ENCODE measurements around the gene PPP2R3A.
"Not testable (repeated sequence)": the region's sequence is repeated elsewhere in the genome, so short reads cannot be mapped to it uniquely, and the experiment has no call there.

PPP2R3A gene

DNA sequence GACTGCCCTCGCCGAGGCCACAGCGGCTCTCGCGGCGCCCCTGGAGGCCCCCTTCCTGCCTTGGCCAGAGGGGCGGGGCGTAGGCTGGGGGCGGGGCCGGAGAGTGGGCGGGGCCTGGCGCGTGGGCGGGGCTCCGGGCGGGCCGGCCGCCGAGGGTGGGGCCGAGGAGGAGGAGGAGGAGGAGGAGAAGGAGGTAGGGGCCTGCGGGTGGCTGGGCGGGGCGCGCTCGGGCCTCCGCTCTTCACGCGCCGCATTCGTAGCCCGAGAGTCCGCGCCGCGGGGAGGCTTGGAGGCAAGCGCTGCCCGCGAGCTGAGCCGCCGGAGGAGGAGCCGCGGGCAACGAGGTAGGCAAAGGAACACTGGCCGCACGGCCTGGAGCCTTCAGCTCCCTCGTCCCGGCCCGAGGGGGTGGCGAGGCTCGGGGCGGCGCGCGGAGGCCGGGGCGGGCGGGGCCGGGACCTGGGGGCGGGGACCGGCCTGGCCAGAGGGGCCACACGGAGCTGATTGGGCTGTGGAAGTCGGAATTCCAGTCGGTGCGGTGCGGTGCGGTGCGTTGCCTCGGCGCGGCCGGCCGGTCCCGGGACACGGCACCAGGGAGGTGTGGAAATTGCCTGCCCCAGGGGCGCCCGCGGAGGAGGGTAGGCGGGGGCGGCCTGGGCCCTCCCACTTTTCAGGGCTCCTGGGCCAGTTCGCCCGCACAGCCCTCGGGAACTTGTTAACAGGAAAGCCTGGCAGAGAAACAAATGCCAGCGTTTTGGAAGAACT lies at the start of gene PPP2R3A:
PPP2R3A (plus strand) TSS at position 223 of the 765 bp plus-strand sequence. CDS start 35,771 bp downstream, outside the sequence.
- DNase-seq (ENCODE audit: low spot score) = peak; percentile 93

DNA sequence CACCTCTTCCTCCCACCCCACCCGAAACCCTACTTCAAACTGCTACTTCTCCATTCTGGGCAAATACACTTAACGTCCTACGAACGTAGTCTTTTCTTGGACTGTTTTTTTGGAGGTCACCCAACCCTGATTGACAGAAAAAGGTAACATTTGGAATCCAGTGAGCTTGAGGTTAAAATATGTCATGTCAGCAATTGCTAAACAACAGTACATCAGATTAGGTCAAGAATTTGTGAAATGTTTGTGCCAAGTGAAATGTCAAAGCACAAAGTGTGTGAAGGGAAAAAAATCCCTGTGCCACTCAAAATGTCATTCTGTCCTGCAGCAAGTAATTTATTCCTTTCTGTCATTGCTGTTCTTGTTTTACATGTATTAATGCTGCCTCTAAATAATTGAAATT lies 49.2 kb upstream of the PPP2R3A start:
- DNase-seq (ENCODE audit: low spot score) = no peak

DNA sequence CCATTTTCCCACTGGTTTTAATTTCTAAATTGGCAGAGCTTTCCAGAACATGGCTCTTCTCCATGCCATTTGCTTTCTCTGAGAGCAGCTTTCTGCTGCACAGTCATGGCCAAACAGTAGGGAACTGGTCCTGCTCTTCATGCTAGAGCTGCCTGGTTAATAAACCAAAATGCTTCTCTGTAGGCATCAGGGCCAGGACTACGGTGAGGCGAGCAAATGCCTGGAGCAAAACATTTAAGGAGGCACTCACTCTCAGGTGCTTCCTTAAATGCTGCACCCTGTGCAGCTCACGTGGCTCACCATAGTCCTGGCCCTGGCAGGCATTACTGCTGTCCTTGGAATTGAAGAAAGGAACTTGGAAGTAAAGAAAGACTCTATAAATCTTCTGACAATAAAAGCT lies 48.5 kb upstream of the PPP2R3A start:
- no peak for DNase-seq (ENCODE audit: low spot score)

GRCh38 chr3:135917927-135918597 lies 47.5 kb upstream of the PPP2R3A start:
- DNase-seq (ENCODE audit: low spot score) = no peak

GRCh38 chr3:135918600-135918999 lies 46.9 kb upstream of the PPP2R3A start:
- peak; percentile 38 for DNase-seq (ENCODE audit: low spot score)

DNA sequence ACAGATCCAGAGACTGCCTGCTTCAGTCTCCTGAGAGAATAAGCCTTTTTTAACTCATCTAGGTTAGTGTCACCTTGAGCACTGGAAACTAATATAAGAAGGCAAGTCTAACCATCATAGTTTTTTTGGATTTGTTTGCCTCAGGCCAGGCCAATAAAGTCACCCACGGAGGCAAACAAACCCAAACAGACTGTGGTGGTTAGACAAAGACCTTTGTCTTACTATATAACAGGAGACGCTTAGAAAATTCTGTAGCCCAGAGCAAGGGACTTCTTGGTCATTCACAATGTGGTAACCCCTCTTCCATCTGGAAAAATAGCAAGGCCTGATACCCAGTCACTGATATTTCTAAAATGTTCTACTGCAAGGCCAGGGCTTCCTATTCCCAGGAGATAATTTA lies 45.3 kb upstream of the PPP2R3A start:
- no peak for DNase-seq (ENCODE audit: low spot score)

- DNase-seq (ENCODE audit: low spot score) = no peak
Observed at GRCh38 chr3:135922903-135923250, 42.7 kb upstream of the PPP2R3A start.

DNA sequence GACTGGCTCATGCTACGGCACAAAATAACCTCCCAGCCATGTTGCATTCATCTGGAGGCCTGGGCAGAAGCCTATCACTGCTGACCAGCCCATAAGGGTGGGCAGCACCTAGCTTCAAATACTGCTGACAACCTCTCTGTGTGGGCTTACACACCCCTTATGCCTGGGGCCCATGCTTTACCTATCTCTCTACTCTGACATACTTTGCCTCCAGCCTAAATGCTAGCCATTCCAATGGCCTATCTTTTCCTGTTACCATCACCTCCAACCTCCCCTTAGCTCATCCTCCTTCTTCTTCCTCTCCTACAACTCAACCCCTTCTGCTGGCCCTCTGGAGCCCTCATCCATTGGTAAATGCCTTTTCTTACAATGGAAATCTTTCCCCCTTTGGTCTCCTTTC lies 41.0 kb upstream of the PPP2R3A start:
- DNase-seq (ENCODE audit: low spot score) = no peak

DNA sequence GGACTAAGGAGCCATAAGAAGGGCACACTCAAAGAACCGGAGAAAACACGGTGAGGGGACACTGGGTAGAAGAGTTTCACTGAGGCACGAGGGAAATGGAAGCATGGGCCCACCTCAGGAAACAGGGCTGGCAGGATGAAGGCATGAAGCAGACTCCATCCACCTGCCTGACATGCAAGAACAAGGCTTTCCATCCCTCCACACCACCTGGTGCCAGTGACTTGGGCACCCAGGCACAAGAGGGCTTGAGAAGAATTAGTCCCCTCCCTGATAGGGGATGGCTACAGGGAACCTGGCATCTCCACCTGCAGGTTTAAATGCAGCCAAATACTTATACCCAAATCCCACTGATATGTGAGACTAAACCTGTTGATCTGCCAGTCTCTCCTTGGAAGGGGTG lies 38.9 kb upstream of the PPP2R3A start:
- no peak for DNase-seq (ENCODE audit: low spot score)

GRCh38 chr3:135927155-135927554 lies 38.4 kb upstream of the PPP2R3A start:
- no peak for DNase-seq (ENCODE audit: low spot score)

DNA sequence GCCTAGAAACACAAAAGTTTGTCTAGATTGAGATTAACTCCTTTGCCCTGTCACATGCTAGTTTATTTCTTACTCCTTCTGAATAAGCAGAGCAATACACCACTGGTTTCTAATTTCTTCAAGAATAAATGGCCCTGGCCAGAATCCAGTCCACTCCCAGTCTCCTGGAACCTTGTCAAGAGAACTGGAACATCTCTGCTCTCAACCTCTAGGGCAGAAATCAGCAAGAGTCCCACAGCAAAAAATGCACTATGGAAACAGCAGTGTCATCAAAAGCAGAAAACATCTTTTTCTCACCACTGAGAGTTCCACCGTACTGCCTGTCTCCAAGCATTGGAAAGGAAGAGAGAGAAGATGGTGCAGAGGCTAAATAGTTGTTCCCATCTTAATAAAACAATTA lies 35.9 kb upstream of the PPP2R3A start:
- no peak for DNase-seq (ENCODE audit: low spot score)

DNA sequence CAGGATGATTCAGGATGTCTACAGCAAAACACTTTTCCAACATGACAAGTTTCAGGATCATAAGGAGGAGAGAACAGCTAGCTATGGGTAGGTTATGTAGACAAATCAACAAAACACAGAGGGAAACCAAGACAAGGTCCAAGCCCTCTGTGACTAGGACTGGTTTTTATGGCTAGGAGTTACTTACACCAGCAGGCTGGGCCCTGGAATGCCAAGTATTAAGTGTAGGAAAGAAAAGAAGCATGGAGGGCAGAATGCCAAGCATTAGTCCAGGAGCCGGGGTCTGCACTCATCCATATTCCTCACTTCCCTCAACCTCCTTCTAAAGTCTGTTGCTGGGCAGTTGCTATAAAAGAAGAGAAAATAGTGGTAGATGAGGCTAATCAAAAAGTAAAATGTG lies 35.3 kb upstream of the PPP2R3A start:
- DNase-seq (ENCODE audit: low spot score) = no peak

DNA sequence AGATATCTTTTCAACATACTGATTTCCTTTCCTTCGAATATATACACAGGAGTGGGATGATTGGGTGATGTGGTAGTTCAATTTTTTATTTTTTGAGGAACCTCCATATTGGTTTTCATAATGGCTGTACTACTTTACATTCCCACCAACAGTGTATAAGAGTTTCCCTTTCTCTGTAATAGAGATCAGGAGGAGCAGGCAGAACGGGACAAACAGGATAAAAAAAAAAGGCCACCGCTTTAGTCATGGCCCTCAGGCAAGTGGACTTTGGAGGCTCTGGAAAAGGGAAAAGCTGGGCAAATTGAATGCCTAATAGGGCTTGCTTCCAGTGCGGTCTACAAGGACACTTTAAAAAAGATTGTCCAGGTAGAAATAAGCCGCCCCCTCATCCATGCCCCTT lies 30.4 kb upstream of the PPP2R3A start:
- not testable (repeated sequence) for DNase-seq (ENCODE audit: low spot score)

DNA sequence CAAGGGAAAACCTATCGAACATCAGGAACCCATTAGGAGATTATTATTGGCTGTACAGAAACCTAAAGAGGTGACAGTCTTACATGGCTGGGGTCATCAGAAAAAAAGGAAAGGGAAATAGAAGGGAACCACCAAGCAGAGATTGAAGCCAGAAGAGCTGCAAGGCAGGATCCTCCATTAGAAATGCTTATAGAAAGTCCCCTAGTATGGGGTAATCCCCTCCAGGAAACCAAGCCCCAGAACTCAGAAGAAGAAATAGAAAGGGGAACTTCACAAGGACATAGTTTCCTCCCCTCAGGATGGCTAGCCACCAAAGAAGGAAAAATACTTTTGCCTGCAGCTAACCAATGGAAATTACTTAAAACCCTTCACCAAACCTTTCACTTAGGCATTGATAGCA lies 27.8 kb upstream of the PPP2R3A start:
- DNase-seq (ENCODE audit: low spot score) = not testable (repeated sequence)

DNA sequence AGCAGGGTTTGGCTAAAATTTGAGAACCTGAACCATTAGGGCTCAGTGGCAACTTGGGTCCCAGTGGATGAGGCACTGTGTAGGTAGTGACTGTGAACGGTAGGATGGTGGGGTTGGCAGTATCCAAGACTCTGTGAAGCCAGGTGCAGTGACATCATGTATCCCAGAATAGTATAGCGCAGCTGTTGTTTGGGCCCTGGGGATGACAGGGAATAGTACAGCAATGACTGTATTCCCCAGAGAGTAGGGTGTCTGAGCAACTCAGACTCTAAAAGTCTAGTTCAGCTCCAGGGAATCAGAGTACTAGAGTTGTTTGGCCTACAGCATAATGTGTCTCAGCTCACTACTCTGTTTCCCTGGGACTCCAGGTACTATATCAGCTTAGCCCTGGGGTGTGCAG lies 20.7 kb upstream of the PPP2R3A start:
- no peak for DNase-seq (ENCODE audit: low spot score)

DNA sequence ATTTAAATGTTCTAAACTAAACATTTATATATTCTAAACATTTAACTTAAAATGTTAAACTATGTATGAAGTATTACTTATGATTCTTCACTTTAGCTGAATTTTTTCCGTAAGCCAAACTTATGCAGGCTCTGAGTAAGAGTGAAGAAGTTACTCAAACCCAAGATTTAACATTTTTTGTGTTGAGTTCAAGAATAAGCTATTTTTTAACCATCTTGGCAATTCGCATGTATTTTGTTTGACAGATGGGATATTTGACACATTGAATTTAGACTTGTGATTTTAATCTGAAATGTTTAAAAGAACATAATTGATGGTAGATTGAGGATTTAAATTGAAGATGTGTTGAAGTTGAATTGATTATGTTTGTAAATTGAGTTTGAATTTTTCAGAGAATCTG lies 14.6 kb upstream of the PPP2R3A start:
- DNase-seq (ENCODE audit: low spot score) = no peak

DNA sequence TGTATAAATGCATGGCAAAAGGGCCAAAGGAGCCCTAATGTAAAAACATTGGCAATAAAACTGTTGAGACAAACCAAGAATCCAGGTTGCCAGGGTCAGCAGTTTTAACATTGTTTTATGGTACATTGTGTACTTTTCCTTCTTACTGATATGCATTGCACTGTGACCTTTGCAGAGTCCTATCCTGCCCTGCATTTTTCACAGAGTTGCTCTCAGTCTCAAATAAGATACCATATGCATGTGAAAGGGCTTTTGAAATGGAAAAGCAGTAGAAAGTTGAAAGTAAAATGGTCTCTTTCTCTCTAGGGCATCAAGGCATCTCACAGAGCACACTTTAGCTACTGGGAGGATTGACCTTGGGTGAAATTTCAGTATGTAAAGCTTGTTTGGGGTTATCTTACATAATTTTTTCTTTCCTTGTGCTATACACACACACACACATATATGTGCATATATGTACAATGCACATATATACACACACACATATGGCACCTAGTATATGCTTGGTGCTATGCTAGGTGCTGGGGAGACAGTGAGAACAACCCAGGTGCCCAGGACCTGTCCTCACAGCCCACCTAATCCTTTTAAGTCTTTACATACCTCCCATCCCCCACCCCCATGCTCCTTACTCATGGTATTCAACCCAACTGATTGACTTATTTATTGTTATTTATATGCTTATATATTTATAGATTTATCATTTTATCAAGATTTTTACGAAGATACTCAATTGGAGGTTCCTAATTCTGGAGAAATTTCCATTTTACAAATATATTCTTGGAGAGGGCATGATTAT lies 1.2 kb upstream of the PPP2R3A start:
- DNase-seq (ENCODE audit: low spot score) = peak; percentile 15

GRCh38 chr3:135965129-135965505 lies 411 bp upstream of the PPP2R3A start:
- no peak for DNase-seq (ENCODE audit: low spot score)

DNA sequence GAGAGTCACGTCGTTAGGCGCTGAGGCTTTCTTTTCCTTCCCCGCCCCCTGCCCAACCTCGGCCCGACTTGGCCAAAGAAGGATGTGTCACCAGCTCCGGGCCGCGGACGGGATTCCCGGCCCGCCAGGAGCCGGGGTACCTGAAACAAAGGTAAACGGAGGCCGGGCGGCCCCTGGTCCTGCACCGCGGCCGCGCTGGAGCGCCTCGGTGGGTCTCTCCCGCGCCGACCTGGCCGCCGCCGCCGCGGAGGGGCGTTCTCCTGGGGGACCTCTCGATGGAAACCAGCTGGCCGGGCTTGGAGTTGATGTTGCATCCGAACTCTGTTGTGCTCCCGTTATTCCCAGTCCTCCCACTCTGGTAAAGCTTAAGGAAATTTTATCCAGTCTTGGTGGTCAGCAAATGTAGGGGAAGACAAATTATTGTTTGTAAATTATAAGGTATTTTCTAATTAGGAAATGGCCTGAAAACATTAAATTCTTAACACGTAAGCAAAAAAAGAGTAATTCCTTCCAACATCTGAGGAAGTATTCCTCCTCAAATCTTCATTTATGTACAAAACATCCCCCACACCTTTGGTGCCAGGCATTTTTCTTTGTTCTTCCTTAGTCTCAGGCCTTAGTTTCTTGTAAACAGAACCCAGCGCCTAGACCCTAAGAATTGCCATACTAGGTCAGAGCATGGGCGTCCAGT lies 888 bp downstream of the PPP2R3A start:
- no peak for DNase-seq (ENCODE audit: low spot score)

DNA sequence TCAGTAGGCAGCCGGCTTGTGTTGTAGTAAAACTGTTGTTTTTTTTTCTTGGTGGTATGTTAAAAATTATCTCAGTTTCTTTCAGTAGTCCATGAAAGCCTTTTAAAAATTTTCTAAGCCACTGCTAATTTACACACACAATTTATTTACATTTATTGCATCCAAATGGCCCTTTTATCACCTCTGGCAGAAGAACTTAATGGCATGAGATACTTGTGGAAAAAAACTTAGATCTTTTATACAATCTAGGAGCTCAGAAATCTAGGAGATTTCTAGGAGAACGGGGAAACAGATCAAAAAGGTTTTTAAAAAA lies 1.4 kb downstream of the PPP2R3A start:
- no peak for DNase-seq (ENCODE audit: low spot score)

GRCh38 chr3:135967867-135968266 lies 2.3 kb downstream of the PPP2R3A start:
- no peak for DNase-seq (ENCODE audit: low spot score)

DNA sequence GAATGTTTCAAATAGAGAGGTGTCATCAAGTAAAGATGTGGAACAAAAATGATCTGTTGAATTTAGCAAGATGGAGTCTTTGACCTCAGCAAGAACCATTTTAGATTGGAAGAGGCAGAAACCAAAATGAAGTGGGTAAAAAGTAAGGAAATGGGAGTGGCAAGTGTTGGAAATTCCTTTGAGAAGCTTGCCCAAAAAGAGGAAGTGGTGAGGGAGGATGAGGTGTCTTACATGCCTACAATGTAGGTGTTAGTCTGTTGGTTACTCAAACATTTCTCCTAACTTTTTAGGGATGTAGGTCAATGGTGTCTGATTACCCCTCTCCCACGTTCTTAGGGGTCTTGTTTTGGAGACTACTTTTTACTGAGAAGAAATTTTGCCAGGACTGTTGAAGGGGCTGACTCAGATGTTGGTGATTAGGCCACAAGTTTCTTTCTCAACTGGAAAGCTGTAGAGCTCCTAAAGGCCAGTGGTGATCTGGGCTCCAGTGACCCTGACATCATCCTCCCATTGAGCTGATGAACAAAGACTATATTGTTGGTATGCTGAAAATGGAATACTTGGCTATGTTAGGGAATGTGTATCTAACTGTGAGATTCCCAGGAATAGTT lies 5.1 kb downstream of the PPP2R3A start:
- no peak for DNase-seq (ENCODE audit: low spot score)
